HL-60 (cell line): ENCODE measurements around the gene DPY19L3.

Experiments used
- GABPA ChIP-seq: IDR thresholded peaks from 2 replicates; pipeline ENCODE4 v1.6.1; 2012; ENCODE audit warnings: low read depth
- POLR2AphosphoS5 ChIP-seq: IDR thresholded peaks from 2 replicates; pipeline ENCODE4 v1.6.1; 2012; ENCODE audit warnings: low read depth
- TF ChIP-seq, protein P1 (sequence below): IDR thresholded peaks from one replicate; pipeline ENCODE4 v1.5.1; 2011; ENCODE audit warnings: low read length, control low read depth, inconsistent platforms; ENCODE audit not compliant: insufficient read depth
- TF ChIP-seq, protein P2 (sequence below): IDR thresholded peaks from 2 replicates; pipeline ENCODE4 v1.6.1; 2012; ENCODE audit warnings: low read depth; ENCODE audit not compliant: insufficient replicate concordance

DNA sequence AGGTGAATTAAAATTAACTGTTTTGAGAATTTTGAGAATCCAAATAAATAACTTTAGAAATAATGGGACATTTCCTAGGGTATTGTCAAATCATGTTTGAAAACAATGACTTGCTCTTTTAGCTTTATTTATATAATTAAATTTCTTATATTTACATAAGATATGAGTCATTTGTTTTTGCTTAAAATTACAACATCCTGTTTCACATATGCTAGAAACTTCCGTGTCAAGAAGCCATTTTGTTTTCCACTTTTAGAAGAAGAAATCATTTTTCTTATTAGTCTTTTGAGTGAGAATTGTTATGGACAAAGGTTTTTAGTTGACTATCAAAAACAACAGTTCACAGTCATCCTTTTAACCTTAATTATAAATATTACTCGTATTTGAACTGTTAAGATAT, 48.2 kb downstream of the DPY19L3 start:
- TF ChIP-seq, protein P1, sequence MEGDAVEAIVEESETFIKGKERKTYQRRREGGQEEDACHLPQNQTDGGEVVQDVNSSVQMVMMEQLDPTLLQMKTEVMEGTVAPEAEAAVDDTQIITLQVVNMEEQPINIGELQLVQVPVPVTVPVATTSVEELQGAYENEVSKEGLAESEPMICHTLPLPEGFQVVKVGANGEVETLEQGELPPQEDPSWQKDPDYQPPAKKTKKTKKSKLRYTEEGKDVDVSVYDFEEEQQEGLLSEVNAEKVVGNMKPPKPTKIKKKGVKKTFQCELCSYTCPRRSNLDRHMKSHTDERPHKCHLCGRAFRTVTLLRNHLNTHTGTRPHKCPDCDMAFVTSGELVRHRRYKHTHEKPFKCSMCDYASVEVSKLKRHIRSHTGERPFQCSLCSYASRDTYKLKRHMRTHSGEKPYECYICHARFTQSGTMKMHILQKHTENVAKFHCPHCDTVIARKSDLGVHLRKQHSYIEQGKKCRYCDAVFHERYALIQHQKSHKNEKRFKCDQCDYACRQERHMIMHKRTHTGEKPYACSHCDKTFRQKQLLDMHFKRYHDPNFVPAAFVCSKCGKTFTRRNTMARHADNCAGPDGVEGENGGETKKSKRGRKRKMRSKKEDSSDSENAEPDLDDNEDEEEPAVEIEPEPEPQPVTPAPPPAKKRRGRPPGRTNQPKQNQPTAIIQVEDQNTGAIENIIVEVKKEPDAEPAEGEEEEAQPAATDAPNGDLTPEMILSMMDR: no peak
- TF ChIP-seq GABPA: no peak
- TF ChIP-seq, protein P2, sequence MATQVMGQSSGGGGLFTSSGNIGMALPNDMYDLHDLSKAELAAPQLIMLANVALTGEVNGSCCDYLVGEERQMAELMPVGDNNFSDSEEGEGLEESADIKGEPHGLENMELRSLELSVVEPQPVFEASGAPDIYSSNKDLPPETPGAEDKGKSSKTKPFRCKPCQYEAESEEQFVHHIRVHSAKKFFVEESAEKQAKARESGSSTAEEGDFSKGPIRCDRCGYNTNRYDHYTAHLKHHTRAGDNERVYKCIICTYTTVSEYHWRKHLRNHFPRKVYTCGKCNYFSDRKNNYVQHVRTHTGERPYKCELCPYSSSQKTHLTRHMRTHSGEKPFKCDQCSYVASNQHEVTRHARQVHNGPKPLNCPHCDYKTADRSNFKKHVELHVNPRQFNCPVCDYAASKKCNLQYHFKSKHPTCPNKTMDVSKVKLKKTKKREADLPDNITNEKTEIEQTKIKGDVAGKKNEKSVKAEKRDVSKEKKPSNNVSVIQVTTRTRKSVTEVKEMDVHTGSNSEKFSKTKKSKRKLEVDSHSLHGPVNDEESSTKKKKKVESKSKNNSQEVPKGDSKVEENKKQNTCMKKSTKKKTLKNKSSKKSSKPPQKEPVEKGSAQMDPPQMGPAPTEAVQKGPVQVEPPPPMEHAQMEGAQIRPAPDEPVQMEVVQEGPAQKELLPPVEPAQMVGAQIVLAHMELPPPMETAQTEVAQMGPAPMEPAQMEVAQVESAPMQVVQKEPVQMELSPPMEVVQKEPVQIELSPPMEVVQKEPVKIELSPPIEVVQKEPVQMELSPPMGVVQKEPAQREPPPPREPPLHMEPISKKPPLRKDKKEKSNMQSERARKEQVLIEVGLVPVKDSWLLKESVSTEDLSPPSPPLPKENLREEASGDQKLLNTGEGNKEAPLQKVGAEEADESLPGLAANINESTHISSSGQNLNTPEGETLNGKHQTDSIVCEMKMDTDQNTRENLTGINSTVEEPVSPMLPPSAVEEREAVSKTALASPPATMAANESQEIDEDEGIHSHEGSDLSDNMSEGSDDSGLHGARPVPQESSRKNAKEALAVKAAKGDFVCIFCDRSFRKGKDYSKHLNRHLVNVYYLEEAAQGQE: no peak
- no peak for TF ChIP-seq POLR2AphosphoS5
